GM13977 (cell line): Measurements from ENCODE around the gene ACKR1.

ENCODE experiments used
- DNase-seq: peaks from one replicate; pipeline ENCODE4 v3.0.0; 2012; ENCODE audit warnings: low spot score
- CTCF ChIP-seq: IDR thresholded peaks from 2 replicates; pipeline ENCODE4 v1.5.1; 2012; ENCODE audit warnings: mild to moderate bottlenecking, control low read depth; ENCODE audit not compliant: insufficient read depth; ENCODE audit errors: extremely low read depth, missing control alignments
- in situ Hi-C: fragments of 300-500 bp; cut with MboI; formaldehyde crosslinking; loops from one replicate; pipeline ENCODE4 v1.12.0; 2022; ENCODE audit warnings: low sequenced_read_pairs, low pct_unique_long_range_greater_than_20kb, mixed read lengths, inconsistent platforms; ENCODE audit not compliant: unreplicated experiment

The ACKR1 gene

GRCh38 chr1:159208175-159208825 lies 3.6 kb downstream of the ACKR1 start:
- TF ChIP-seq CTCF, result no peak
- DNase-seq, result no peak
- in situ Hi-C loops, result no loop called here

- in situ Hi-C loops, result no loop called here
- no peak for DNase-seq
- TF ChIP-seq CTCF, result no peak
These were observed 4.4 kb downstream of the ACKR1 start for GRCh38 chr1:159209061-159209460.

GRCh38 chr1:159211331-159212136 lies 6.9 kb downstream of the ACKR1 start:
- in situ Hi-C loops, result no loop called here
- DNase-seq, result peak; percentile 50
- peak; percentile 90 for TF ChIP-seq CTCF

- TF ChIP-seq CTCF, result no peak
- no peak for DNase-seq
- in situ Hi-C loops, result no loop called here
These were observed 7.9 kb downstream of the ACKR1 start for GRCh38 chr1:159212596-159212995.

- in situ Hi-C loops, result no loop called here
- TF ChIP-seq CTCF, result peak; percentile 82
- DNase-seq, result peak; percentile 57
These were observed 9.6 kb downstream of the ACKR1 start for GRCh38 chr1:159214149-159214760.

- TF ChIP-seq CTCF, result no peak
- in situ Hi-C loops, result no loop called here
- no peak for DNase-seq
These were observed 14.3 kb downstream of the ACKR1 start for GRCh38 chr1:159218649-159219636.
